Smooth muscle cell of the pulmonary artery (primary cell): Measurements from ENCODE around the gene SHISA6. TPM values are rescaled to one million over a fixed set of nuclear protein-coding genes. Genes with fewer than 3 reads are reported as not detected.

Experiments
- total RNA-seq: library from RNA; depleted of rRNA; stranded (reverse); fragments of >200 nt; gene quantifications from 2 replicates; pipeline ENCODE4 v1.2.3, GENCODE V29; 2014

The SHISA6 gene
- not detected in 2 replicates for total RNA-seq

GRCh38 chr17:11240841-11241610, at the start of gene SHISA6:
SHISA6 (plus strand) TSS chr17:11241213.

DNA sequence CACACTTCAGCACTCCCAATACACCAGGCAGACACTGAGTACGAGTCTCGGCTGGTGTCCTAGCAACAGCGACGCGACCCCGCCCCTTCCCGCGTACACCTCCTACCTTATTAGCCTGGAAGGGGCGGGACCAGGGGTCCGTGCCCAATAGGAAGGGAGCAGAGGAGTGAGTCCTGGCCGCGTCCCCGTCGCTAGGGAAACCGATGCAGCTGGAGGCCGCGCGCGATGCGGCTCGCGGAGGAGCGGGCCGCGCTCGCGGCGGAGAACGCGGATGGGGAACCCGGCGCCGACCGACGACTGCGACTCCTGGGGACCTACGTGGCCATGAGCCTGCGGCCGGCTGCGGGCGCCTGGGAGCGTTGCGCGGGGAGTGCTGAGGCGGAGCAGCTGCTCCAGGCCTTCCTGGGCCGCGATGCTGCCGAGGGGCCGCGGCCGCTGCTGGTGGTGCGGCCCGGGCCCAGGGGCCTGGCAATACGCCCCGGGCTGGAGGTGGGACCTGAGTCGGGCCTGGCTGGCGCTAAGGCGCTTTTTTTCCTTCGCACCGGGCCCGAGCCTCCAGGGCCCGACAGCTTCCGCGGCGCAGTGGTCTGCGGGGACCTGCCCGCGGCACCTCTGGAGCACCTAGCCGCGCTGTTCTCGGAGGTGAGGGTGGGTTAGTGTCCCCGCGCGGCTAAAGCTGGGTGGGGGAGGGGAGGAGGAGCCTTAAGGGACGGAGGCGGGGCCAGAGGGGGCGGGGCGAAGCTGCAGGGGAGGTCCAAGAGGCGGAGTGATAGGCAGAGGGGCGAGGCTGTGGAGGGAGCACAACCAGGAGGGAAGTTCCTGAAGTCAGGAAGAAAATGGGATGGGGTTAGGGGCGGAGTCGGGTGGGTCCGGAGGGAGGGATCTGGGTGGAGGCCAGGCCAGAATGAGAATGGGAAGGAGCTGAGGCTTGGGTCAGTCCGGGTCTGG, 357.5 kb downstream of the SHISA6 start, which contains the start of gene DNAH9:
TSS of gene DNAH9 (plus strand) at position 197 of the 948 bp plus-strand sequence. CDS start at position 226, 29 bp downstream.

